ENCODE measurements around the gene CCDC28B.

Gene CCDC28B

GRCh38 chr1:32195531-32195930, 4.9 kb upstream of the CCDC28B start:
- no peak for DNase-seq

GRCh38 chr1:32195972-32196823, 4.2 kb upstream of the CCDC28B start:
- DNase-seq: no peak

- no peak for DNase-seq
Measured at GRCh38 chr1:32197074-32197473, 3.3 kb upstream of the CCDC28B start.

- no peak for DNase-seq
Measured at GRCh38 chr1:32197837-32198236, 2.6 kb upstream of the CCDC28B start.

GRCh38 chr1:32198237-32199042, 2.0 kb upstream of the CCDC28B start:
- DNase-seq: no peak

- no peak for DNase-seq
Measured at GRCh38 chr1:32199043-32199716, 1.2 kb upstream of the CCDC28B start.

- no peak for DNase-seq
Measured at GRCh38 chr1:32199717-32200072, 700 bp upstream of the CCDC28B start.

GRCh38 chr1:32201011-32201855, 838 bp downstream of the CCDC28B start:
- no peak for DNase-seq

GRCh38 chr1:32204943-32205361, 4.6 kb downstream of the CCDC28B start:
- peak; percentile 17 for DNase-seq

GRCh38 chr1:32205401-32206370, 5.3 kb downstream of the CCDC28B start, which contains the start of gene IQCC:
Gene IQCC (plus strand): TSS chr1:32205671. CDS start chr1:32205682, 11 bp downstream.
- peak; percentile 79 for DNase-seq

GRCh38 chr1:32208469-32208868, 8.1 kb downstream of the CCDC28B start:
- no peak for DNase-seq

- DNase-seq: peak; percentile 57
Measured at GRCh38 chr1:32208891-32209328, 8.5 kb downstream of the CCDC28B start, which contains the start of gene DCDC2B. Gene DCDC2B (plus strand): TSS chr1:32209089. CDS start chr1:32209094, 5 bp downstream.

- DNase-seq: no peak
Measured at GRCh38 chr1:32215629-32216480, 15.5 kb downstream of the CCDC28B start.

GRCh38 chr1:32216566-32216965, 16.2 kb downstream of the CCDC28B start:
- no peak for DNase-seq

GRCh38 chr1:32219022-32219421, 18.6 kb downstream of the CCDC28B start:
- no peak for DNase-seq

GRCh38 chr1:32220746-32221580, 20.6 kb downstream of the CCDC28B start:
- DNase-seq: no peak

GRCh38 chr1:32221581-32221979, 21.2 kb downstream of the CCDC28B start:
- no peak for DNase-seq

- peak; percentile 76 for DNase-seq
Measured at GRCh38 chr1:32221980-32222755, 21.8 kb downstream of the CCDC28B start, which contains the start of the genes EIF3I and TMEM234. Gene EIF3I (plus strand): TSS chr1:32222407. CDS start chr1:32222442, 35 bp downstream. Gene TMEM234 (minus strand): TSS chr1:32222353. CDS start chr1:32222322, 31 bp downstream.
